Renal cortex interstitium (tissue), 11 donors: Measurements from ENCODE around the gene GGPS1. TPM values are rescaled to one million over a fixed set of nuclear protein-coding genes. Genes with fewer than 3 reads are reported as not detected.
A peak's percentile ranks its signal among the peaks of the same experiment; 100 is the strongest.
"Not testable (repeated sequence)": the region's sequence is repeated elsewhere in the genome, so short reads cannot be mapped to it uniquely, and the experiment has no call there.

ENCODE experiments used
- DNase-seq, 11 donors: peaks; one replicate each; pipeline ENCODE4 v3.0.0-alpha.2; 2013; ENCODE audit warnings: low read depth in 9 of 11, low spot score in 4 of 11; ENCODE audit errors: extremely low read depth in 1 of 11
- polyA plus RNA-seq, 3 donors: library from polyadenylated mRNA; unstranded; fragments of 120-200 nt; gene quantifications; one replicate each; pipeline ENCODE4 v1.2.1, GENCODE V29; 2013; ENCODE audit not compliant: insufficient read length in 3 of 3

Gene GGPS1
- polyA plus RNA-seq, 3 donors, result 49.0 to 65.2 (median 55.4) TPM

DNA sequence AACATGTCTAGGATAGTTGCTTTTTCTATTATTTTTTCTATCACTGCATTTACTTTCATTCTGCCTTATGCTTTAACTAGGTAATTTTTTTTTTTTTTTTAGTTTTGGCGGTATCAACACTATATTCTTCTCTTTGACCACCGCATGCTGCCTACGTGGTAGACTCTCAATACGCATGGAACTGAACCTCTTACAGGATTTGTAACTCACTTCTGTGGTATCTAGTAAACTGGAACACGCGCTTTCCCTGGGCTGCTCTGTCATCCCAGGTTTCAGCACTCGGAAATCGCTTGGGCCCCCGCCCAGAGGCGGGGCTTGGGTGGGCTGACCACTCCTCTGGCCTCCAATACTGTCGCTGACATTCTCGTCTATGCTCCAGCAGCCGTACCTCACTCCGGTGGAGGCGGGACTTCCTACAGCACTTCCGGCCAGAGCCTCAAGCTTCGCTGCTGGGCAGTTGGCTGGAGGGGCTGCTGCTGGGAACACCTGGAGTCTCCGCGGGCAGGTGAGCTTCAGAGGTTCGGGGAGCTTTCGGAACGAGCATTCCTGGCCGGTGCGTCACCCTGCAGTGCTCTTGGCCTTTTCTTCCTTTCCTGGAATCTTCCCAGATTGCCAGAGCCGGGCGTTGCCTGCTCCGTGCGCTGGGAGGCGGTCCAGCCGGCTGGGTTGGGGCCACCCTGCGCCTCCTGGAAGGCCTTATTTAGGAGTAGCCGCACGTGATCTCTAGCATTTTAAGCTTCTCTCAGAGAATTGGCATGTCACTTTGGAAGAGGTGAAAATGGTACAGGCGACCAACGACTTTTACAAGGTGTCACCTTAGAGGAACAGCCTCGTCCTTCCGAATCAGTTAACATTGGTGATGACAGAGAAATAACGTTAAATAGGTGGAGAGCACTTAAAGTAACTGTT, 38.9 kb downstream of the GGPS1 start, which contains the start of gene TBCE:
TBCE (plus strand) TSS at position 428 of the 909 bp plus-strand sequence. CDS start 12,623 bp downstream, outside the sequence.
- DNase-seq, result peak; percentile 90 to 97 (median 96)

DNA sequence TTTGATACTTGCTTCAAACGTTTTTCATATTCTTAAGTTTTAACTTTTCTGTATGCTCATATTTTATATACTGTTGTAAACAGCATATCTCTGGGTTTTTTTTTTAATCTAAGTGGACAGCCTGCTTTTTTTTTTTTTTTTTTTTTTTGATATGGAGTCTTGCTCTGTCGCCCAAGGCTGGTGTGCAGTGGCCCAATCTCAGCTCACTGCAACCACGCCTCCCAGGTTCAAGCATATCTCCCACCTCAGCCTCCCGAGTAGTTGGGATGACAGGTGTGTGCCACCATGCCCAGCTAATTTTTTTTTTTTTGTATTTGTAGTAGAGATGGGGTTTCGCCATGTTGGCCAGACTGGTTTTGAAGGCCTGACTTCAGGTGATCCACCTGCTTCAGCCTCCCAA, 40.1 kb downstream of the GGPS1 start:
- DNase-seq, result no peak

DNA sequence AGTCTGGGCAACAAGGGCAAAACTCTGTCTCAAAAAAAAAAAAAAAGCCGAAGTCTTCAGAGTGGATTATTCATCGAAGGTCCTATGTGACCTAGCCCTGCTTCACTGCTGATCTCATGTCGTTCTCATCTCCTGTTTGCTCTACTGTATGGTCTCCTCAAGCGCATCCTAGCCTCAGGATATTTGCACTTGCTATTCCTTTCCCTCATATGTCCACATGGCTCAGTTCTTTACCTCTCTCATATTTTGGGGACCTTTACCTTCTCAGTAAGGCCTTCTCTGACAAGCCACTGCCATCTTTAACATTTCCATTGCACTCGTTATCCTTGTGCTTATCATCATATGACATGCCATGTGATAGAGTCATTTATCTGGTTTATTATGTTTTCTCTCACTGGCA, 41.4 kb downstream of the GGPS1 start:
- no peak for DNase-seq

DNA sequence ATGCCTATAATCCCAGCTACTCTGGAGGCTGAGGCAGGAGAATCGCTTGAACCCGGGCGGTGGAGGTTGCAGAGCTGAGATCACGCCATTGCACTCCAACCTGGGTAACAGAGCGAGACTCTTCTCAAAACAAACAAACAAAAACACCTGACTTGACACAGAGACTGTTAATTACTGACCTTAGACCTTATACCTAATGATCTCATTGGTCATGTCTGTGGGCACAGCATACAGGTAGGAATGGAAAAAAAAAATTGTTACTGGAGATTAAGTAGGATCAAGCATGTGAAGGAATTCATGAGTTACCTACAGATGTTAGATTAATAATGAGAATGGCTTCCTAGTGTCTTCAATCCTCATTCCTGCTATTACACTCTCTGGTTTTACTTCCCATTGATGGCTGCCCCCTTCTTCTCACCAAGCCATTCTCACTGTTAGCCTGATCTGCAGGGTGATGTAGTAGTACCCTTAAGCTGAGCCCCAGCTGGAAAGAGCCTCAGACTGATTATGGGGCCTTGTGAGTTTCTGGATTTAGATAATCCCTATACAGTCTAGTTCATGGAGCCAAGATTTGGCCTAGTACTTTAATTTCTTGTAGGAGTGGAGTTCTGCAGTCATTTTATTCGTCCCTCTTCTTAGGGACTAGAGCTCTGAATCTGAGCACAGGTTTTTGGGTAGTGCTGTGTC, 47.7 kb downstream of the GGPS1 start:
- DNase-seq, result no peak

DNA sequence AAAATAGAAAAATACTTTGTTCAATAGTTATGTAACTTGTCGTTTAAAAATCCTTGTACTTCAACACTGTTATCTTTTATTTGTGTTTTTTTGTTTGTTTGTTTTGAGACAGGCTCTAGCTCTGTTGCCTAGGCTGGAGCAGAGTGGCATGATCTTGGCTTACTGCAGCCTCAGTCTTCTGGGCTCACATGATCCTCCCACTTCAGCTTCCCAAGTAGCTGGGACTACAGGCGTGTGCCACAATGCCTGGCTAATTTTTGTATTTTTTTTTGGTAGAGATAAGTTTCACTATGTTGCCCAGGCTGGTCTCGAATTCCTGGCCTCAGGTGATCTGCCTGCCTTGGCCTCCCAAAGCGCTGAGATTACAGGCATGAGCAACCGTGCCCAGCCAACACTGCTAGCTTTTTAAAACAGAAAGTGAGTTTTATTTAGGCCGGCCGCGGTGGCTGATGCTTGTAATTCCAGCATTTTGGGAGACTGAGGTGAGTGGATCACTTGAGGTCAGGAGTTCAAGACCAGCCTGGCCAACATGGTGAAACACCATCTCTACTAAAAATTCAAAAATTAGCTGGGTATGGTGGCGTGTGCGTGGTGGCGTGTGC, 49.9 kb downstream of the GGPS1 start:
- not testable (repeated sequence) for DNase-seq

DNA sequence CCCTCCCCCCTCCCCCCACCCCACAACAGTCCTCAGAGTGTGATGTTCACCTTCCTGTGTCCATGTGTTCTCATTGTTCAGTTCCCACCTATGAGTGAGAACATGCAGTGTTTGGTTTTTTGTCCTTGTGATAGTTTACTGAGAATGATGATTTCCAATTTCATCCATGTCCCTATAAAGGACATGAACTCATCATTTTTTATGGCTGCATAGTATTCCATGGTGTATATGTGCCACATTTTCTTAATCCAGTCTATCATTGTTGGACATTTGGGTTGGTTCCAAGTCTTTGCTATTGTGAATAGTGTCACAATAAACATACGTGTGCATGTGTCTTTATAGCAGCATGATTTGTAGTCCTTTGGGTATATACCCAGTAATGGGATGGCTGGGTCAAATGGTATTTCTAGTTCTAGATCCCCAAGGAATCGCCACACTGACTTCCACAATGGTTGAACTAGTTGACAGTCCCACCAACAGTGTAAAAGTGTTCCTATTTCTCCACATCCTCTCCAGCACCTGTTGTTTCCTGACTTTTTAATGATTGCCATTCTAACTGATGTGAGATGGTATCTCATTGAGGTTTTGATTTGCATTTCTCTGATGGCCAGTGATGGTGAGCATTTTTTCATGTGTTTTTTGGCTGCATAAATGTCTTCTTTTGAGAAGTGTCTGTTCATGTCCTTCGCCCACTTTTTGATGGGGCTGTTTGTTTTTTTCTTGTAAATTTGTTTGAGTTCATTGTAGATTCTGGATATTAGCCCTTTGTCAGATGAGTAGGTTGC, 53.8 kb downstream of the GGPS1 start:
- DNase-seq, result not testable (repeated sequence)

DNA sequence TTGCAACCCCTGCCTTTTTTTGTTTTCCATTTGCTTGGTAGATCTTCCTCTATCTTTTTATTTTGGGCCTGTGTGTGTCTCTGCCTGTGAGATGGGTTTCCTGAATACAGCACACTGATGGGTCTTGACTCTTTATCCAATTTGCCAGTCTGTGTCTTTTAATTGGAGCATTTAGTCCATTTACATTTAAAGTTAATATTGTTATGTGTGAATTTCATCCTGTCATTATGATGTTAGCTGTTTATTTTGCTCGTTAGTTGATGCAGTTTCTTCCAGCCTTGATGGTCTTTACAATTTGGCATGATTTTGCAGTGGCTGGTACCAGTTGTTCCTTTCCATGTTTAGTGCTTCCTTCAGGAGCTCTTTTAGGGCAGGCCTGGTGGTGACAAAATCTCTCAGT, 57.3 kb downstream of the GGPS1 start:
- not testable (repeated sequence) for DNase-seq

DNA sequence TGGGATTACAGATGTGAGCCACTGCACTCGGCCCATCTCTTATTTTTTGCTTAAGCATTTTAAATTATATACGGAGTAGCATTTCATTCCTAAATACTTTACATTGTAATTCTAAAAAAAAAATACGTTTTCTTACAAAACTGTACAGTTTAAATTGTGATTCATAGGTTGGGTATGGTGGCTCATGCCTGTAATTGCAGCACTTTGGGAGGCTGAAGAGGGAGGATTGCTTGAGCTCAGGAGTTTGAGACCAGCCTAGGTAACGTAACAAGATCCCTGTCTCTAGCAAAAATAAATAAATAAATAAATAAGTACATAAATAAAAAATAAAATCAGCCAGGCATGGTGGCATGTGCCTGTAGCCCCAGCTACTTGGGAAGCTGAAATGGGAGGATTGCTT, 63.5 kb downstream of the GGPS1 start:
- no peak for DNase-seq

Other genes starting within 250 kb of the GGPS1 start
- gene TOMM20, start 199.7 kb upstream of the GGPS1 start, polyA plus RNA-seq, result 100 to 1,000 TPM; 203 to 239 (median 212) TPM
- gene RBM34, start 167.3 kb upstream of the GGPS1 start, polyA plus RNA-seq, result 10 to 100 TPM; 69.7 to 86.9 (median 76.8) TPM
- gene ARID4B, start 391 bp upstream of the GGPS1 start, polyA plus RNA-seq, result 10 to 100 TPM; 45.7 to 60.4 (median 51.2) TPM
- gene TBCE, start 38.9 kb downstream of the GGPS1 start, polyA plus RNA-seq, result 10 to 100 TPM; 39.9 to 57.7 (median 55.4) TPM
- gene B3GALNT2, start 175.9 kb downstream of the GGPS1 start, polyA plus RNA-seq, result 10 to 100 TPM; 18.8 to 27.2 (median 26.4) TPM